HepG2 (cell line): Measurements from ENCODE around the gene CLDN9. TPM values are rescaled to one million over a fixed set of nuclear protein-coding genes. Genes with fewer than 3 reads are reported as not detected.
A peak's percentile ranks its signal among the peaks of the same experiment; 100 is the strongest.

Experiments used
- ATF7 ChIP-seq, 2 experiments: fragments of 450-650 bp in 1 of 2; sonication (generic) in 1 of 2; formaldehyde crosslinking in 1 of 2; IDR thresholded peaks; 2 replicates each; pipeline versions ENCODE4 v1.4.0 to v1.6.1; 2016 to 2020; ENCODE audit warnings: antibody characterized with exemption in 1 of 2, mild to moderate bottlenecking in 1 of 2, missing genetic modification reagents in 1 of 2
- KAT7 ChIP-seq: IDR thresholded peaks from 2 replicates; pipeline ENCODE4 v1.6.1; 2018; ENCODE audit warnings: borderline replicate concordance, missing compliant biosample characterization
- NCOR1 ChIP-seq: fragments of 200-600 bp; sonication (generic); IDR thresholded peaks from 2 replicates; pipeline ENCODE4 v1.7.0; 2017; ENCODE audit warnings: antibody characterized with exemption, low read length, borderline replicate concordance
- POGZ ChIP-seq: sonication (generic); formaldehyde crosslinking; IDR thresholded peaks from 2 replicates; pipeline ENCODE4 v1.4.0; 2020; ENCODE audit warnings: mild to moderate bottlenecking, missing genetic modification reagents
- SNAI1 ChIP-seq: sonication (generic); formaldehyde crosslinking; IDR thresholded peaks from 2 replicates; pipeline ENCODE4 v1.5.0; 2020; ENCODE audit warnings: mild to moderate bottlenecking, missing genetic modification reagents, borderline replicate concordance
- SNRNP70 ChIP-seq: fragments of 200-400 bp; formaldehyde crosslinking; IDR thresholded peaks from 2 replicates; pipeline ENCODE4 v1.6.1; 2017; ENCODE audit warnings: mild to moderate bottlenecking, low read depth, low read length, moderate library complexity
- ZFP82 ChIP-seq: sonication (generic); formaldehyde crosslinking; IDR thresholded peaks from 2 replicates; pipeline ENCODE4 v1.5.1; 2020; ENCODE audit warnings: mild to moderate bottlenecking, missing genetic modification reagents, borderline replicate concordance
- ZIK1 ChIP-seq: sonication (generic); formaldehyde crosslinking; IDR thresholded peaks from 2 replicates; pipeline ENCODE4 v1.5.0; 2020; ENCODE audit warnings: mild to moderate bottlenecking, low read depth, missing genetic modification reagents, borderline replicate concordance
- ZNF180 ChIP-seq: sonication (generic); formaldehyde crosslinking; IDR thresholded peaks from 2 replicates; pipeline ENCODE4 v1.4.0; 2020; ENCODE audit warnings: low read depth, missing genetic modification reagents, borderline replicate concordance
- ZNF207 ChIP-seq: fragments of 450-650 bp; IDR thresholded peaks from 2 replicates; pipeline ENCODE4 v1.6.1; 2016; ENCODE audit warnings: antibody characterized with exemption, borderline replicate concordance
- ZNF709 ChIP-seq: sonication (generic); formaldehyde crosslinking; IDR thresholded peaks from 2 replicates; pipeline ENCODE4 v1.5.0; 2020; ENCODE audit warnings: mild to moderate bottlenecking, missing genetic modification reagents
- ZNF775 ChIP-seq: sonication (generic); formaldehyde crosslinking; IDR thresholded peaks from 2 replicates; pipeline ENCODE4 v1.4.0; 2020; ENCODE audit warnings: missing genetic modification reagents, mild to moderate bottlenecking, moderate library complexity, borderline replicate concordance
- ZSCAN30 ChIP-seq: sonication (generic); formaldehyde crosslinking; IDR thresholded peaks from 2 replicates; pipeline ENCODE4 v1.5.0; 2020; ENCODE audit warnings: mild to moderate bottlenecking, missing genetic modification reagents
- polyA plus RNA-seq, 8 experiments: library from polyadenylated mRNA; depleted of rRNA in 3 of 8; stranded (reverse) in 7 of 8; unstranded in 1 of 8; fragments of >200 nt; fragmentation: Illumina TruSeq in 4 of 8; extraction: Trizol in 4 of 8; gene quantifications; 2 replicates each; pipeline versions ENCODE4 v1.2.1 to v1.2.3, GENCODE V29; 2011 to 2016; ENCODE audit warnings: low read depth in 4 of 8, missing spikeins in 1 of 8, mixed read lengths in 1 of 8; ENCODE audit not compliant: insufficient read depth in 1 of 8
- total RNA-seq, 5 experiments: library from RNA; depleted of rRNA; stranded (reverse); fragments of >200 nt; fragmentation: Illumina TruSeq; extraction: Trizol; gene quantifications; 2 replicates each; pipeline ENCODE4 v1.2.3, GENCODE V29; 2016; ENCODE audit warnings: low read depth in 1 of 5
- TF ChIP-seq, protein P1 (sequence below): sonication (generic); formaldehyde crosslinking; IDR thresholded peaks from 2 replicates; pipeline ENCODE4 v1.9.0; 2021; ENCODE audit warnings: mild to moderate bottlenecking, missing genetic modification reagents
- TF ChIP-seq, protein P2 (sequence below): sonication (generic); formaldehyde crosslinking; IDR thresholded peaks from 2 replicates; pipeline ENCODE4 v1.4.0; 2020; ENCODE audit warnings: missing genetic modification reagents
- TF ChIP-seq, protein P3 (sequence below): sonication (generic); formaldehyde crosslinking; IDR thresholded peaks from 2 replicates; pipeline ENCODE4 v1.5.0; 2020; ENCODE audit warnings: missing genetic modification reagents
- TF ChIP-seq, protein P4 (sequence below): sonication (generic); formaldehyde crosslinking; IDR thresholded peaks from 2 replicates; pipeline ENCODE4 v1.5.0; 2020; ENCODE audit warnings: missing genetic modification reagents

CLDN9 gene
- total and polyA plus RNA-seq, 2 of the 13 experiments (the other 11 are each of a cell fraction or from before 2014, with no cell fraction given): 0.15 to 0.26 TPM

DNA sequence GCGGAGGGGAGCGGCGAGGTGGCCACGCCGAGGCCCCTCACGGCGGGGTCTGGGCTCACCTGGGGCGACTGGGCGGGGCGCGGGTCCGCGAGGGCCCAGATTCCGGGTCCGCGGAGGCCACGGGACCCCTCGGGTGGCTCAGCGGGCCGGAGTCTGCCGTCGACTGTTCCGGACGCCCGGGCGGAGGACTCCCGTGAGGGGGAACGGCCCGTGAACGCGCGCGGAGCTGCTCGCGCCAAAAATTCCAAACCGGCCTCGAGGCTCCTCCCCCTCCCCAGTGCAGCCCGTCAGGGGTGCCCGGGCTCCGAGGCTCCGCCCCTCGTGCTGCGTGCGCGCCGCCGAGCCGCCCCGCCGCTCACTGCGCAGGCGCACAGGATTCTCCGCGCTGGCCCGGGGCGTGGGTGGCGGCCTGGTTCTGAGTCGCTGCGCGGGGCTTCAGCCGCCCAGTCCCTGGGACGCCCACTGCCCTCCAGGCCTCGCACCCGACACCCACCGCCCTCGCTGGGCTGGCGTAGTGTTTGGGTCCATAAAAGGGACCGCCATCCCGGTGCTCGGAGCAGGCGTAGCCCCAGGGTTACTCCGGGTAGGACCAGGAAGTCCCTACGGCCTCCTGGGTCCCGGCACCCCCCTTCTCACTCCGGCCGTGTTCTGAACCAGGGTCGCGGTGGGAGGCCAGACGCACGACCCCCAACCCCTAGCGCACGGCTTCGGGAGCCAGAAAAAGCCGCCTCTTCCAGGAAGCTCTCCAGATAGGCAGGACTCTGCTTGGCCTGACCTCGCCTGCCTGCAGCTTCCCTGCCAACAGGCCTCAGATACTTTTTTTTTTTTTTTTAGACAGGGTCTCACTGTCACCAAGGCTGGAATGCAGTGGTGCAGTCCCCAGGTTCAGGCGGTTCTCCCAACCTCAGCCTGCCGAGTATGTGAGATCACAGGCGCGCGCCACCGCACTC lies 32.2 kb upstream of the CLDN9 start, which contains the start of gene PKMYT1 (continued):
- peak; percentile 50; the same call in 1 of the 2 replicates for TF ChIP-seq ZFP82 (CRISPR knock-in tag)
- TF ChIP-seq ZNF775 (CRISPR knock-in tag): no peak
- TF ChIP-seq ATF7 (IDR thresholded peaks at IDR 0.05): no peak
- no peak for TF ChIP-seq ATF7 (CRISPR knock-in tag; IDR thresholded peaks at IDR 0.05)
- no peak for TF ChIP-seq SNAI1
- no peak for TF ChIP-seq ZNF207
- TF ChIP-seq, protein P1, sequence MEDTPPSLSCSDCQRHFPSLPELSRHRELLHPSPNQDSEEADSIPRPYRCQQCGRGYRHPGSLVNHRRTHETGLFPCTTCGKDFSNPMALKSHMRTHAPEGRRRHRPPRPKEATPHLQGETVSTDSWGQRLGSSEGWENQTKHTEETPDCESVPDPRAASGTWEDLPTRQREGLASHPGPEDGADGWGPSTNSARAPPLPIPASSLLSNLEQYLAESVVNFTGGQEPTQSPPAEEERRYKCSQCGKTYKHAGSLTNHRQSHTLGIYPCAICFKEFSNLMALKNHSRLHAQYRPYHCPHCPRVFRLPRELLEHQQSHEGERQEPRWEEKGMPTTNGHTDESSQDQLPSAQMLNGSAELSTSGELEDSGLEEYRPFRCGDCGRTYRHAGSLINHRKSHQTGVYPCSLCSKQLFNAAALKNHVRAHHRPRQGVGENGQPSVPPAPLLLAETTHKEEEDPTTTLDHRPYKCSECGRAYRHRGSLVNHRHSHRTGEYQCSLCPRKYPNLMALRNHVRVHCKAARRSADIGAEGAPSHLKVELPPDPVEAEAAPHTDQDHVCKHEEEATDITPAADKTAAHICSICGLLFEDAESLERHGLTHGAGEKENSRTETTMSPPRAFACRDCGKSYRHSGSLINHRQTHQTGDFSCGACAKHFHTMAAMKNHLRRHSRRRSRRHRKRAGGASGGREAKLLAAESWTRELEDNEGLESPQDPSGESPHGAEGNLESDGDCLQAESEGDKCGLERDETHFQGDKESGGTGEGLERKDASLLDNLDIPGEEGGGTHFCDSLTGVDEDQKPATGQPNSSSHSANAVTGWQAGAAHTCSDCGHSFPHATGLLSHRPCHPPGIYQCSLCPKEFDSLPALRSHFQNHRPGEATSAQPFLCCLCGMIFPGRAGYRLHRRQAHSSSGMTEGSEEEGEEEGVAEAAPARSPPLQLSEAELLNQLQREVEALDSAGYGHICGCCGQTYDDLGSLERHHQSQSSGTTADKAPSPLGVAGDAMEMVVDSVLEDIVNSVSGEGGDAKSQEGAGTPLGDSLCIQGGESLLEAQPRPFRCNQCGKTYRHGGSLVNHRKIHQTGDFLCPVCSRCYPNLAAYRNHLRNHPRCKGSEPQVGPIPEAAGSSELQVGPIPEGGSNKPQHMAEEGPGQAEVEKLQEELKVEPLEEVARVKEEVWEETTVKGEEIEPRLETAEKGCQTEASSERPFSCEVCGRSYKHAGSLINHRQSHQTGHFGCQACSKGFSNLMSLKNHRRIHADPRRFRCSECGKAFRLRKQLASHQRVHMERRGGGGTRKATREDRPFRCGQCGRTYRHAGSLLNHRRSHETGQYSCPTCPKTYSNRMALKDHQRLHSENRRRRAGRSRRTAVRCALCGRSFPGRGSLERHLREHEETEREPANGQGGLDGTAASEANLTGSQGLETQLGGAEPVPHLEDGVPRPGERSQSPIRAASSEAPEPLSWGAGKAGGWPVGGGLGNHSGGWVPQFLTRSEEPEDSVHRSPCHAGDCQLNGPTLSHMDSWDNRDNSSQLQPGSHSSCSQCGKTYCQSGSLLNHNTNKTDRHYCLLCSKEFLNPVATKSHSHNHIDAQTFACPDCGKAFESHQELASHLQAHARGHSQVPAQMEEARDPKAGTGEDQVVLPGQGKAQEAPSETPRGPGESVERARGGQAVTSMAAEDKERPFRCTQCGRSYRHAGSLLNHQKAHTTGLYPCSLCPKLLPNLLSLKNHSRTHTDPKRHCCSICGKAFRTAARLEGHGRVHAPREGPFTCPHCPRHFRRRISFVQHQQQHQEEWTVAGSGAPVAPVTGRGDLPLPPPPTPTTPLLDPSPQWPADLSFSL (CRISPR knock-in tag): no peak
- TF ChIP-seq POGZ (CRISPR knock-in tag): no peak
- TF ChIP-seq ZSCAN30: 0 out of 2 replicates have a peak, but pooled peaks have one; percentile 83
- no peak for TF ChIP-seq NCOR1
- no peak; the same call in 1 of the 2 replicates for TF ChIP-seq KAT7 (CRISPR knock-in tag)
- no peak for TF ChIP-seq ZIK1 (CRISPR knock-in tag)
- TF ChIP-seq, protein P2, sequence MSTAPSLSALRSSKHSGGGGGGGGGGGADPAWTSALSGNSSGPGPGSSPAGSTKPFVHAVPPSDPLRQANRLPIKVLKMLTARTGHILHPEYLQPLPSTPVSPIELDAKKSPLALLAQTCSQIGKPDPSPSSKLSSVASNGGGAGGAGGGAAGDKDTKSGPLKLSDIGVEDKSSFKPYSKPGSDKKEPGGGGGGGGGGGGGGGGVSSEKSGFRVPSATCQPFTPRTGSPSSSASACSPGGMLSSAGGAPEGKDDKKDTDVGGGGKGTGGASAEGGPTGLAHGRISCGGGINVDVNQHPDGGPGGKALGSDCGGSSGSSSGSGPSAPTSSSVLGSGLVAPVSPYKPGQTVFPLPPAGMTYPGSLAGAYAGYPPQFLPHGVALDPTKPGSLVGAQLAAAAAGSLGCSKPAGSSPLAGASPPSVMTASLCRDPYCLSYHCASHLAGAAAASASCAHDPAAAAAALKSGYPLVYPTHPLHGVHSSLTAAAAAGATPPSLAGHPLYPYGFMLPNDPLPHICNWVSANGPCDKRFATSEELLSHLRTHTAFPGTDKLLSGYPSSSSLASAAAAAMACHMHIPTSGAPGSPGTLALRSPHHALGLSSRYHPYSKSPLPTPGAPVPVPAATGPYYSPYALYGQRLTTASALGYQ (CRISPR knock-in tag): no peak
- TF ChIP-seq, protein P3, sequence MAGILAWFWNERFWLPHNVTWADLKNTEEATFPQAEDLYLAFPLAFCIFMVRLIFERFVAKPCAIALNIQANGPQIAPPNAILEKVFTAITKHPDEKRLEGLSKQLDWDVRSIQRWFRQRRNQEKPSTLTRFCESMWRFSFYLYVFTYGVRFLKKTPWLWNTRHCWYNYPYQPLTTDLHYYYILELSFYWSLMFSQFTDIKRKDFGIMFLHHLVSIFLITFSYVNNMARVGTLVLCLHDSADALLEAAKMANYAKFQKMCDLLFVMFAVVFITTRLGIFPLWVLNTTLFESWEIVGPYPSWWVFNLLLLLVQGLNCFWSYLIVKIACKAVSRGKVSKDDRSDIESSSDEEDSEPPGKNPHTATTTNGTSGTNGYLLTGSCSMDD: no peak
- TF ChIP-seq ZNF180 (CRISPR knock-in tag): no peak
- TF ChIP-seq SNRNP70: no peak
- TF ChIP-seq, protein P4, sequence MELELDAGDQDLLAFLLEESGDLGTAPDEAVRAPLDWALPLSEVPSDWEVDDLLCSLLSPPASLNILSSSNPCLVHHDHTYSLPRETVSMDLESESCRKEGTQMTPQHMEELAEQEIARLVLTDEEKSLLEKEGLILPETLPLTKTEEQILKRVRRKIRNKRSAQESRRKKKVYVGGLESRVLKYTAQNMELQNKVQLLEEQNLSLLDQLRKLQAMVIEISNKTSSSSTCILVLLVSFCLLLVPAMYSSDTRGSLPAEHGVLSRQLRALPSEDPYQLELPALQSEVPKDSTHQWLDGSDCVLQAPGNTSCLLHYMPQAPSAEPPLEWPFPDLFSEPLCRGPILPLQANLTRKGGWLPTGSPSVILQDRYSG (CRISPR knock-in tag): 0 out of 2 replicates have a peak, but pooled peaks have one; percentile 76
- TF ChIP-seq ZNF709 (CRISPR knock-in tag): peak; percentile 48; the same call in 1 of the 2 replicates
